Naive thymus-derived CD4-positive, alpha-beta T cell (primary cell): ENCODE results near the gene PRSS33. TPM values are rescaled to one million over a fixed set of nuclear protein-coding genes. Genes with fewer than 3 reads are reported as not detected.

Experiments used
- ATAC-seq: fragments of 150-1000 bp; cut with Tn5 transposase; 2 replicates; pipeline ENCODE4 v1.10.0; 2021; ENCODE audit warnings: mild to moderate bottlenecking, moderate library complexity
- CTCF ChIA-PET: fragments of 350-600 bp; sonication (Branson Sonifier 250); formaldehyde crosslinking; loops from one replicate; lab custom pipeline; 2021; ENCODE audit warnings: antibody characterized with exemption; lab: Charles Lee
- POLR2A ChIA-PET: fragments of 350-600 bp; sonication (Branson Sonifier 250); formaldehyde crosslinking; loops from one replicate; lab custom pipeline; 2021; ENCODE audit warnings: antibody characterized with exemption, inconsistent platforms; lab: Charles Lee
- DNase-seq, 9 donors: peaks; one replicate each; pipeline versions ENCODE4 v3.0.0 to v3.0.0-alpha.2; 2020 to 2022; ENCODE audit warnings: mixed read lengths in 1 of 9
- H3K27ac ChIP-seq: one replicate; pipeline ENCODE4 v1.7.0; 2013; ENCODE audit warnings: mild to moderate bottlenecking, low read depth, low read length, moderate library complexity
- H3K27me3 ChIP-seq, 2 donors: one replicate each; pipeline ENCODE4 v1.7.0; 2013; ENCODE audit warnings: low read length in 2 of 2, mild to moderate bottlenecking in 2 of 2, moderate library complexity in 2 of 2; ENCODE audit not compliant: control insufficient read depth in 2 of 2, insufficient read depth in 2 of 2
- H3K36me3 ChIP-seq, 3 experiments: 1 replicate in 2 of 3; 2 replicates in 1 of 3; pipeline ENCODE4 v1.7.0; 2013; ENCODE audit warnings: low read length in 3 of 3, mild to moderate bottlenecking in 3 of 3, moderate library complexity in 1 of 3; ENCODE audit not compliant: insufficient read depth in 3 of 3, control insufficient read depth in 2 of 3
- H3K4me1 ChIP-seq, 2 donors: one replicate each; pipeline ENCODE4 v1.7.0; 2013; ENCODE audit warnings: low read length in 2 of 2, mild to moderate bottlenecking in 2 of 2, moderate library complexity in 1 of 2; ENCODE audit not compliant: control insufficient read depth in 2 of 2, insufficient read depth in 2 of 2
- H3K4me3 ChIP-seq: 2 replicates; pipeline ENCODE4 v1.7.0; 2013; ENCODE audit warnings: mild to moderate bottlenecking, low read length
- H3K9me3 ChIP-seq, 3 experiments: 1 replicate in 2 of 3; 2 replicates in 1 of 3; pipeline ENCODE4 v1.7.0; 2013; ENCODE audit warnings: low read length in 3 of 3; ENCODE audit not compliant: control insufficient read depth in 2 of 3
- H3K27ac Mint-ChIP-seq, 9 donors: one replicate each; pipeline ENCODE4 v1.8.0; 2020 to 2022; ENCODE audit warnings: mixed read lengths in 9 of 9, mild to moderate bottlenecking in 8 of 9, moderate library complexity in 5 of 9, inconsistent platforms in 2 of 9
- H3K27me3 Mint-ChIP-seq, 5 donors: one replicate each; pipeline ENCODE4 v1.8.0; 2021 to 2022; ENCODE audit warnings: mixed read lengths in 5 of 5, mild to moderate bottlenecking in 1 of 5
- H3K36me3 Mint-ChIP-seq, 5 donors: one replicate each; pipeline ENCODE4 v1.8.0; 2020 to 2022; ENCODE audit warnings: mixed read lengths in 5 of 5, mild to moderate bottlenecking in 3 of 5, inconsistent platforms in 1 of 5
- H3K4me1 Mint-ChIP-seq, 7 donors: one replicate each; pipeline ENCODE4 v1.8.0; 2020 to 2022; ENCODE audit warnings: mixed read lengths in 7 of 7, mild to moderate bottlenecking in 3 of 7, inconsistent platforms in 1 of 7
- H3K4me3 Mint-ChIP-seq, 10 donors: one replicate each; pipeline ENCODE4 v1.8.0; 2020 to 2022; ENCODE audit warnings: mild to moderate bottlenecking in 10 of 10, mixed read lengths in 10 of 10, moderate library complexity in 6 of 10, inconsistent platforms in 2 of 10
- H3K9me3 Mint-ChIP-seq, 11 donors: one replicate each; pipeline ENCODE4 v1.8.0; 2020 to 2022; ENCODE audit warnings: mixed read lengths in 11 of 11, mild to moderate bottlenecking in 4 of 11, inconsistent platforms in 1 of 11, moderate library complexity in 1 of 11
- intact Hi-C, 2 donors: fragments of 100-400 bp; cut with micrococcal nuclease; formaldehyde crosslinking; loops; one replicate each; pipeline ENCODE4 v1.15.1; 2023
- polyA plus RNA-seq, 2 donors: library from polyadenylated mRNA; unstranded; fragments of 300-500 nt; fragmentation: Illumina TruSeq; gene quantifications; one replicate each; pipeline ENCODE4 v1.2.3, GENCODE V29; 2021
- total RNA-seq, 6 experiments: library from RNA in 5 of 6; stranded (reverse) in 5 of 6; gene quantifications; 1 replicate in 5 of 6; 2 replicates in 1 of 6; pipeline ENCODE4 v1.2.3 and lab custom pipeline; 2021 to 2026

Gene PRSS33
- total and polyA plus RNA-seq, 7 experiments from 2014 or later = 0.19 TPM; not detected in 6

DNA sequence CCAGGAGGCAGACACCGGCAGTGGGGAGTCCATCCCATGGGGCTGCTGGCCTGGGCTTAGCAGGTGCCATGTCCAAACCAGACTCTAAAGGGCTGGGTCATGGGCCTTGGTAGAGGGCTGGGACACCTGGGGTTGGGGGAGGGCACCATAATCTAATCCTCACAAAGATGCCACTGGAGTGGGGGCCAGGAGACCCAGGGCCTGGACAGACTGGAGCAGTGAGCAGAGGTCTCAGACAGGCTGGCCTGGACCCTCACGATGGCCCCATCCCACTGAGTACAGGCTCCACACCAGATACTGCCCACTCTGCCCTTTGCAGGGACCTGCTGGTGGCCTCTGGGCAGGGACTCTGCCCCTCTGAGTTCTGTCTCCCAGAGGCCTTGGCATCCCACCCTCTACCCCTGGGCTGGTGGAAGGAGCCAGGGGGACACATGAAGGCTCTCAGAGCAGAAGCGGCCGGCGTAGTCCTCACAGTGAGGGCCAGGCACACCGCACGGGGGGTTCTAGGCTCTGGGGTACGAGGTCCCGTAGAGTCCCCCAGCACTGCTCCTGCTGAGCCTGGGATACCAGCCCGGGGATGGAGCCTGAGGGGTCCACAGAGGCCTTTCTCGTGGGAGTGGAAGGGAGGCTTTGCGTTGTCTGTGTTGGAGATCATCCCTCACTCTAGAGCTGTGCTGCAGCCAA is 44.9 kb downstream of the PRSS33 start:
- Histone ChIP-seq H3K27ac (no peak overlapping the region), H3K4me3 (no peak overlapping the region), H3K36me3 (no peaks in the 10 kb centered on the region), H3K4me1 (no peaks in the 10 kb centered on the region), H3K27me3 (no peaks in the 10 kb centered on the region), H3K9me3 (no peaks in the 10 kb centered on the region)
- ChIA-PET POLR2A (no interaction called here), CTCF (no interaction called here)
- Mint-ChIP-seq H3K9me3 (no peaks in the 10 kb centered on the region), H3K27ac (no peak overlapping the region), H3K27me3 (peaks cover 0 to 3% (median 0%) of the 10 kb centered on the region in 5 donors), H3K36me3 (no peaks in the 10 kb centered on the region), H3K4me1 (peaks cover 0 to 2% (median 0%) of the 10 kb centered on the region in 7 donors), H3K4me3 (no peak overlapping the region)
- ATAC-seq = no peak
- no peak for DNase-seq
- intact Hi-C loops = no loop called here

DNA sequence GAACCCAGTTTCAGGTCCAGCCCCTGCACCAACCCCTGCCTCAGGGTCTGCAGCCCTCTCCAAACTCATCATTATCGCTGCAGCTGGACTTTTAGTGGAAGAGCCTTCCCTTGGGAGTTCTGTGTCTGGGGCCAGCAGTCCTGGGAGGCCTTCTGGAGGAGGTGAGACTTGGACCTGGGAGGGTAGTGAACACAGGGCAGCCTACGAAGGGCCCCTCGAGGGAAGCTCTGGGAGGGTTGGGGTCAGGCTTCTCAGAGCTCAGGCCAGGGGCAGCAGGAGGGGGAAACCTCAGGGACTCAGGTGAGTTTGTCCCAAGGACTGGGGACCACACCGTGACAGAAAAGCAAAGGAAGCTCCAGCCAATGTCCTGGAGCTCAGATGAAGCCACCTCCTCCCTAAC is 46.2 kb downstream of the PRSS33 start:
- DNase-seq = no peak
- Histone ChIP-seq H3K27me3 (no peaks in the 10 kb centered on the region), H3K9me3 (no peaks in the 10 kb centered on the region), H3K4me3 (no peak overlapping the region), H3K4me1 (no peaks in the 10 kb centered on the region), H3K27ac (no peak overlapping the region), H3K36me3 (no peaks in the 10 kb centered on the region)
- POLR2A ChIA-PET = interaction anchor here (1.3 kb wide), 1 partner anchor 11 kb away, joined by 4 read pairs; the partner anchor contains the start of gene SRRM2
- Mint-ChIP-seq H3K27ac (no peak overlapping the region), H3K4me1 (peaks cover 0 to 2% (median 0%) of the 10 kb centered on the region in 7 donors), H3K4me3 (no peak overlapping the region), H3K9me3 (no peaks in the 10 kb centered on the region), H3K27me3 (peaks cover 0 to 3% (median 0%) of the 10 kb centered on the region in 5 donors), H3K36me3 (no peaks in the 10 kb centered on the region)
- CTCF ChIA-PET = interaction anchor here (1.1 kb wide), 1 partner anchor 17 kb away, joined by 3 read pairs; no protein-coding TSS in a partner anchor
- intact Hi-C loops = no loop called here
- ATAC-seq = no peak

DNA sequence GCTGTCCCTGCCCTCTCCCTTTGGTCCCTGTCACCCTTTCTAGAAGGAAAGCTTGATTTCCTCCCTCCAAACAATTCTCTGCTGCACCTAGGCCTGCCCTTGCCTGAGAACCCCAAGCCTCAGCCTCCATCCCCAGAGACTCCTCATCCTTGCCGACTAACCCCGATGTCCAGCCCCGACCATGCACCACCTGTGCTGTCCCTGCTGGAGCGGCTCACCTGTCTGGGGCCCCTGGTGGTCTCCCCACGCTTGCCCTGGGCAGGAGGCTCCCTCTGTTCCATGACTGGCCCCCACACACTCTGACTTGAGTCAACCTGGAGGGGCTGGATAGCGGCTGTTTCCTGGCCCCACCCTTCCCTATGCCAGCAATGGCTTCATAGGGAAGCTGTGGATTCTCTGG is 46.9 kb downstream of the PRSS33 start:
- Histone ChIP-seq H3K9me3 (no peaks in the 10 kb centered on the region), H3K4me1 (no peaks in the 10 kb centered on the region), H3K27me3 (no peaks in the 10 kb centered on the region), H3K4me3 (no peak overlapping the region), H3K27ac (no peak overlapping the region), H3K36me3 (no peaks in the 10 kb centered on the region)
- ATAC-seq (no peak), DNase-seq (no peak)
- intact Hi-C loops = no loop called here
- H3K27ac Mint-ChIP-seq = peak overlapping the region in 1 of 9 donors; percentile 7
- peaks cover 0 to 2% (median 0%) of the 10 kb centered on the region in 7 donors for H3K4me1 Mint-ChIP-seq
- peak overlapping the region in 1 of 10 donors; percentile 70 for H3K4me3 Mint-ChIP-seq
- H3K36me3 Mint-ChIP-seq = no peaks in the 10 kb centered on the region
- POLR2A ChIA-PET = no interaction called here
- CTCF ChIA-PET = interaction anchor here (1.1 kb wide), 1 partner anchor 16 kb away, joined by 3 read pairs; no protein-coding TSS in a partner anchor
- H3K27me3 Mint-ChIP-seq = peaks cover 0 to 3% (median 0%) of the 10 kb centered on the region in 5 donors
- no peaks in the 10 kb centered on the region for H3K9me3 Mint-ChIP-seq

DNA sequence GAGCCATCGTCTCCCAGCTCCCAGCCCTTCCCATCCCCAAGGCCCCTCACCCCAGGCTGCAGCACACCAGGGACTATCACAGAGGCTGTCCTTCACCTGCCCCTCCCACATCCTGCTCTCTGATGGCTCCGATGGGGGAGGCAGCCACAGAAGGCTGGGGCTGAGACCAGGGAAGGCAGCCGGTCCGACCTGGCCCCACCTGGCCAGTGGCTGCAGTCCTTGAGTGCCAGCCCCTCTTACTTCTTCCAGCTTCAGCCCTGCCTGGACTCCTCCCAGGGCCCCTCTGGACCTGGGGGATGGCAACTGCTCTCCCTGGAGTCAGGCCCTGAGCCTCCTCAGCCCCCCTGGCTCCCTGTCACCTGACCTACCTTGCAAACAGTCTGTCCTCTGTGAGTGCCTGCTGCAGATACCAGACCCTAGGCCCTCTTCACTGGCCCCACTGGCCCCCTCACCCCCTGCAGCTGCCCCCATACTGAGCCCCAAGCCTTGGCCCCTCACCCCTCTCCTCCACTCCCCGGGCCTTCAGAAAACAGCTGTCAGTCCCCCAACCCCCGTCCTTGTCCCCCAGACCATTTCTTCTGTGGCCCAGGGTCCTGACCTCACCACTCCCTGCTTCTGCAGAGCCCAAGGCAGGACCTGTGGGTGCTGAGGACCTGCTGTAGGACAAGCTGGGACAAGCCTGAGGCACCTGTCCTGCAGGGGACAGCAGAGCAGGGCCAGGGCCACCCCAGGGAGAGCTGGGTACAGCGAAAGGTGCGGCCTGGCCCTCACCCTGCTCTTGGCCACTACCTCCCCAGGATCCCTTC is 47.5 kb downstream of the PRSS33 start:
- no peak overlapping the region for H3K27ac ChIP-seq
- ChIA-PET POLR2A (interaction anchor here (1.1 kb wide), 1 partner anchor 12 kb away, joined by 3 read pairs; no protein-coding TSS in a partner anchor), CTCF (no interaction called here)
- H3K9me3 Mint-ChIP-seq = no peaks in the 10 kb centered on the region
- intact Hi-C loops = no loop called here
- no peaks in the 10 kb centered on the region for H3K4me1 Mint-ChIP-seq
- DNase-seq (no peak), ATAC-seq (no peak)
- no peak overlapping the region for H3K4me3 Mint-ChIP-seq
- no peaks in the 10 kb centered on the region for H3K9me3 ChIP-seq
- peak overlapping the region in 1 of 9 donors; percentile 71 for H3K27ac Mint-ChIP-seq
- H3K36me3 Mint-ChIP-seq = no peaks in the 10 kb centered on the region
- no peaks in the 10 kb centered on the region for H3K27me3 ChIP-seq
- H3K27me3 Mint-ChIP-seq = peaks cover 0 to 3% (median 0%) of the 10 kb centered on the region in 5 donors
- no peaks in the 10 kb centered on the region for H3K4me1 ChIP-seq
- H3K36me3 ChIP-seq = no peaks in the 10 kb centered on the region
- H3K4me3 ChIP-seq = no peak overlapping the region

DNA sequence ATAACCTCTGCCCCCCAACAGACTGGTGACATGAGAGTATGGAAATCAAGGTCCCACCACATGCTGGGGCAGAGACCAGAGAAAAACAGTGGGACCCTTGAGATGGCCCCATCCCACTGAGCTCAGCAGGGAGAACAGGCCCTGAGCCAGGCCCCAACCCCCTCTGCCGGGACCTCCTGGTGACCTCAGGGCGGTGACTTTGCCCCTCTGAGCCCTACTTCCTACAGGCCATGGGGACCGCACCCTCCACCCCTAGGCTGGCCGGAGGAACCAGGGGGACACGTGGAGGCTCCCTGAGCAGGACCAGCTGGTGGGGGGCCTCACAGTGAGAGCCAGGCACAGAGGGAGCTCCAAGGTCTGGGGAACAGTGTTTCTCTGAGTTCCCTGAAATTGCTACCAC is 48.7 kb downstream of the PRSS33 start:
- H3K27ac Mint-ChIP-seq = no peak overlapping the region
- Histone ChIP-seq H3K4me1 (no peaks in the 10 kb centered on the region), H3K36me3 (no peaks in the 10 kb centered on the region), H3K27ac (no peak overlapping the region), H3K27me3 (no peaks in the 10 kb centered on the region), H3K4me3 (no peak overlapping the region), H3K9me3 (no peaks in the 10 kb centered on the region)
- no peaks in the 10 kb centered on the region for H3K9me3 Mint-ChIP-seq
- intact Hi-C loops = no loop called here
- DNase-seq (no peak), ATAC-seq (no peak)
- H3K4me1 Mint-ChIP-seq = no peaks in the 10 kb centered on the region
- peaks cover 0 to 3% (median 0%) of the 10 kb centered on the region in 5 donors for H3K27me3 Mint-ChIP-seq
- CTCF ChIA-PET = no interaction called here
- POLR2A ChIA-PET = no interaction called here
- no peak overlapping the region for H3K4me3 Mint-ChIP-seq
- no peaks in the 10 kb centered on the region for H3K36me3 Mint-ChIP-seq

DNA sequence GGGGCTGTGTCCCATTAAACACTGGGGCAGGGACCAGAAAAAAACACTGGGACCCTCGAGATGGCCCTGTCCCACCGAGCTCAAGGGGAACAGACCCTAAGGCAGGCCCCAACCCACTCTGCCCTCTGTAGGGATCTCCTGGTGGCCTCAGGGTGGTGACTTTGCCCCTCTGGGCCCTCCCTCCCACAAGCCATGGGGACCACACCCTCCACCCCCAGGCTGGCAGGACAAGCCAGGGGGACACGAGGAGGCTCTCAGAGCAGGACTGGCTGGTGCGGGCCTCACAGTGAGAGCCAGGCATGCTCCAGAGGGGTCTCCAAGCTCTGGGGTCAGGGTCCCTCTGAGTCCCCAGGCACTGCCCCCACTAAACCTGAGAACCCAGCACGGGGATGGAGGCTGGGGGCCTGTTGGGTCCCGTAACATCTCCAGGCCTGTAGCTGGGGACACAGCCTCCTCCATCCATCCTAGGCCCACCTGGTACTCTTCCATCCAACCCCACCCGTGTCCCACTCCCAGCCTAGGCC is 49.4 kb downstream of the PRSS33 start:
- intact Hi-C loops = no loop called here
- no peaks in the 10 kb centered on the region for H3K9me3 ChIP-seq
- Mint-ChIP-seq H3K4me3 (no peak overlapping the region), H3K27me3 (peaks cover 0 to 3% (median 0%) of the 10 kb centered on the region in 5 donors), H3K36me3 (no peaks in the 10 kb centered on the region), H3K9me3 (no peaks in the 10 kb centered on the region), H3K27ac (no peak overlapping the region), H3K4me1 (no peaks in the 10 kb centered on the region)
- H3K27ac ChIP-seq = no peak overlapping the region
- ChIA-PET POLR2A (no interaction called here), CTCF (interaction anchor here (0.6 kb wide), 1 partner anchor 900 kb away, joined by 3 read pairs; no protein-coding TSS in a partner anchor)
- H3K4me1 ChIP-seq = no peaks in the 10 kb centered on the region
- DNase-seq (no peak), ATAC-seq (no peak)
- H3K36me3 ChIP-seq = no peaks in the 10 kb centered on the region
- H3K4me3 ChIP-seq = no peak overlapping the region
- no peaks in the 10 kb centered on the region for H3K27me3 ChIP-seq
